ENCODE results near the gene ITGB5.
"Not testable (repeated sequence)": the region's sequence is repeated elsewhere in the genome, so short reads cannot be mapped to it uniquely, and the experiment has no call there.

Gene ITGB5

DNA sequence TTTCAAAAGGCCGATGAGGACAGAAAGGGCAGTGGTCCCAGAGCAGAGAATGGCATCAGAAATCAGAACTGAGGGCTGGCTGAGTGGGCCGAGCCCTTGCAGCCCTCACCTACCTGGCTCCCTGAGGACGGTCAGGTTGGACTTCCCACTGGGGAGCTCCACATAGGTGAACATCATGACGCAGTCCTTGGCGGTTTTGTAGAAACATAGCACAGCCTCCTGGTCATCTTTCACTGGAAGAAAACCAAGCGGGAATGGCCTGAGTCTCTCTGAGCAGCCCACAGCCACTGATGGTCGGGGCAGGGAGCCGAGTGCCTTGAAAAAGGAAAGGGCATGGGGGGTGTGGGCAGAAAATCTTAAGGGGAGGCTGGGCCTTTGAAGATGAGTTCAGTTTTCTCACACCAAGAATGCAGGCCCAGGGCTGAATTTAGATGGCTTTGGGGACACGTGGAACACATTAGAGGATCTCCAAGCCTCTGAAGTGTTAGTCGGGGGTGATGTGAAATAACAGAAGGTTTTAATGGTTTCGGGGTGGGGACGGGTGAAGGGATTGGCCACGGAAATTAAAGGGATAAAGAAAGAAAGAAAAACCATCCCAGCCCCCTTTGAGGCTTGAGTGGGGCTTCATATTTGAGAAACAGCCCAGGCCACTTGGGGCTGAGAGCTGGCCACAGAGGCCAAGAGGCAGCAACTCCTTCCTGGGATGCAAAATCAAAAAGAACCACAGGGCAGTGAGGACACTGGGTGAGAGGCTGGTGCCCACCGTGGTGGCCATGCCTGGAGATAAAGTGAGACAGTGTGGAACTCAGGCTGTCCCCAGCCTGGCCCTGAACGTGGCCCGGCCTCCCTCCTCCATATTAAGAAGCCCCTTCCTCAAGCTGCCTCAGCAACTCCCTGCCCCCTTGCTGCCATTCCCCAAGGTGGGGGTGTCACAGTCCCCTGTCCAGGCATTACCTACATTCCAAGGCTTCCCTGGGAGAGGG lies 120.8 kb downstream of the ITGB5 start:
- no peak for DNase-seq

GRCh38 chr3:124765197-124765840 lies 121.8 kb downstream of the ITGB5 start:
- DNase-seq: no peak

DNA sequence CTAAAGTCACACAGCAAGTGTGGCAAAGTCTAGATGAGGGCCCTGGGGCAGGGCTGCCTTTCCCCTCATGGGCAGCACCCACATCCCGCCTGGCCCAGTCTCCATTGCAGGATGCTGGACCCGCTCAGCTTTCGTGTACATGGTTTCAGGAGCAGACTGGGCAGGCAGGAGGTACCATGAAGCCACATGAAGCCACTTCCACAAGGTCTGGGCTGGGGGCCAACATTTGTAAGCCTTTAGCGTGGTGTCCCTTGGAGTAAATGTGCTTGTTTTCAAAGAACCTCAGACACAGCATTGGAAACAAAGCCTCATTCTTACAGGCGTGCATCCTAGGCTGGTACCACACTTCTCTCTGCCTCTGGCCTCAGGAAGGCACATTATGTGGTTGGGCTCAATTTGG lies 122.4 kb downstream of the ITGB5 start:
- DNase-seq: no peak

DNA sequence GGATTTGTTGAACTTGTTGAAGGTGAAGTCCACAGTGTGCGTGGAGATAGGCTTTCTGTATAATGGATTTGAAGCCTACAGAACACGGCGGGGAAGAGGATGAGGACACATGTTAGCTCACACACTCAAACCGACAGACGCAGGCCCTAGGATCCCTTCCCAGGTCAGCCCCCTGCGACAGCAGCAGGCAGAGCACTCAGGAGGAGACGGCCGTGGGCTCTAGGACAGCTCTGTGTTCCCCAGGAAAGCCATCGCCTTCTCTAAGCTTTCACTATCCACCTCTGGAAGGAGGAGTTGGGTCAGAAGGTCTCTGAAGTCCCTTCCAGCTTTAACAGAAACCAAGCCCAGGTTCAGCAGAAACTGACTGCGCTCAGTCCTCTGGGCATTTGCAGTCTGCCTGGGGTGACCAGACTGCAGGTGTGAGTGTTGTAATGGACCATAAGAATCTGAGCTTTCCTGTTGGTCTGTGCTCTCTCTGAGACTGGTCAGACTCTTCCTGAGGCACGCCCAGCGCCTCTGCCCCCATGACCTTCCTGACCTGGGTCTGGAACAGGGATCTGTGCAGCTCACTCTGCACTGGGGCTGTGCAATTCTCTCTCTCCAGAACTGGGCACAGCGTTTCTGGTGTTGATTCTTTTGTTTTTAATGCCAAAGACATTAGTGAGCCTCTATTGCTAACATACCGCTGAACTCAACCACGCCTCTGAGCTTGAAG lies 123.4 kb downstream of the ITGB5 start:
- DNase-seq: no peak

DNA sequence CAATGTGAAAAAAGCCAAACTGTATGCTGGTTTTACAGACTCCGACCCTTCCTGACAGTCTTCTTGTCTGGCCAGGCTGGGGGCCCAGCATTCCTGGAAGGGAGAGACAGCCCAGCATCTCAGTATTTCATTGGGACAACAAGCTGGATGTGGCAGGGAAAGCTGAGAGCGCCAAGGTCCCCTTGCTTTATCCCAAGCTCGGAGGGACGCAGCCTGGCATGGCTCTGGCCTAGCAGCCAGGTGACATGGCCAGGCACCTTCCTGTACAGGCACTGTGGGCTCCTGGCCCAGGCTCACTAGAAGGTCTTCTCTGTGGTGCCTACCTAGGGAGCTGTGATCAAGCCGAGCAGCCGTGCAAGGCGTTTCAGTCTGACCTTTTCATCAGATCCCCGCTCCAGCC lies 124.0 kb downstream of the ITGB5 start:
- no peak for DNase-seq

DNA sequence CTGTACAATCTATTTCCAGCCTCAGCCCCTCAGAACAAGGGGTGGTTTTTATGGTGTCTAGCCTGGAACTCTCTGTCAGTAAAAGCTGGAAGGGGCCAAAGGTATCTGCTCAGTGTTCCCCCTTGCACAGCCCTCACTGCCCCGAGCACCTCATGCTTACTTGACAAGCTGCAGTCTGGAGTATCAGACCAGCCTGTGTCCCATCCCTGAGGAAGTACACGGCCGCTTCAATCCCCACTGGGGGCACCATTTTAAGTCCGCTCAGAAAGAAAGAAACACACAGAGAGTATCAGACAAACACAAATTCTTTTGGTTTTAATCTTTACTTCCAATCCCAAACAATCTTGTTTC lies 124.5 kb downstream of the ITGB5 start:
- no peak for DNase-seq

- no peak for DNase-seq
Observed at GRCh38 chr3:124761935-124762660, 125.1 kb downstream of the ITGB5 start.

GRCh38 chr3:124761250-124761796 lies 125.8 kb downstream of the ITGB5 start:
- DNase-seq: peak; percentile 76

DNA sequence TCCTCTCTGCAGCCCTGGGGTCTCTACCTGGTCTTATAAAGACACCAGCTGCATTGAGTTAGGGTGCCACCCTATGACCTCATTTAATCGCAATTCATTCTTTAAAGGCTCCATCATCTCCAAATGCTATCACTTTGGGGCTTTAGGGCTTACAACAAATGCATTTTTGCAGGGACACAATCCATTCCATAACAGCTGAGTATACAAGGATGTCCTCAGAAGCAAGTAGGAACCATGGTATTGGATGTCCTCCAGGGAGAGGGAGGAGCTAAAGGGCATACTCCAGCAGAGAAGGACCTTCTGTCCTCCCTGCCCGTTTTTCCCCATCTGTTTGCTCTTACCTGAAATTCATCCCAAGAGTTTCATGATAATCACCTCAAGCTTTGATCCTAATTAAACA lies 126.6 kb downstream of the ITGB5 start:
- no peak for DNase-seq

- DNase-seq: no peak
Observed at GRCh38 chr3:124759666-124760401, 127.3 kb downstream of the ITGB5 start.

DNA sequence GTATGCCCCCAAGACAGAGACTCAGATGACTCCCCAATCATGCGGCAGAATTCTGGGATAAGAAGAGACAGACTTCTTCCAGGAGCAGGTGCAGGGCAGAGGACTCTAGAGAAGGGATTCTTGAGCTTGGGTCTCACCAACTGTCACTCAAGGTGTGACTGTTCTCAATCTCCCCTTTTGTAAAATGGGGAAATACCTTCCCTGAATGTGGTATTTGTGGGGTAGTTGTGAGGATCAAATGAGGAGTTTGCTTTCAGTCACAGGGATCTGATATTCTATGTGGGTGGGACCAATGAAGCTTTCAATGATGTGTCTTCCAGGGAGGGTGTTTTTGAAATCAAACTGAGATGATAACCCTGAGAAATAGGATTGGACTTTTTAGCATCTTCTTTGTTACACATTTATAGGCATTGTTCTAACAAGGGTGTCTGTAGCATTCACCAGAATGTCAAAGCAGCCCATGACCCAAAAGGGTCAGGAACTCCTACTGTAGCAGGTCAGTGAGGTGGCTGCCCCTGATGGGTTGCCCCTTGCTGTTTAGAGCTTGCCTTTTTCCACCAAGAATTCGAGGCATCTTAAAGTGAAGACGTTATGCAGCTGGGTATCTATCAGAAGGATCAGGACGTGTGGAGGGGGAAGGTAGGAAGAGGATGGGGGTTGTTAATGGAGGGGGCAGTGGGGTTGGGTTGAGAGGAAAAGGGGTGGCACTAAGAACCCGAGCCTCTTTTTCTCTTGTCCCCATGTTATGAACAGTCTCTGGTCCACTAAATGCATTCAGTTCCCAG lies 128.1 kb downstream of the ITGB5 start:
- DNase-seq: no peak

- DNase-seq: not testable (repeated sequence)
Observed at GRCh38 chr3:124757926-124758325, 129.2 kb downstream of the ITGB5 start.

GRCh38 chr3:124752051-124752450 lies 135.1 kb downstream of the ITGB5 start:
- DNase-seq: no peak

- no peak for DNase-seq
Observed at GRCh38 chr3:124751501-124751900, 135.7 kb downstream of the ITGB5 start.

DNA sequence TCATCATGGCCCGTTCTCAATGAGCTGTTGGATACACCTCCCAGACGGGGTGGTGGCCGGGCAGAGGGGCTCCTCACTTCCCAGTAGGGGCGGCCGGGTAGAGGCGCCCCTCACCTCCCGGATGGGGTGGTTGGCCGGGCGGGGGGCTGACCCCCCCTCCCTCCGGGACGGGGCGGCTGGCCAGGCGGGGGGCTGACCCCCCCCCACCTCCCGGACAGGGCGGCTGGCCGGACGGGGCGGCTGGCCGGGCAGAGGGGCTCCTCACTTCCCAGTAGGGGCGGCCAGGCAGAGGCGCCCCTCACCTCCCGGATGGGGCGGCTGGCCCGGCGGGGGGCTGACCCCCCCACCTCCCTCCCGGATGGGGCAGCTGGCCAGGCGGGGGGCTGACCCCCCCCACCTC lies 137.3 kb downstream of the ITGB5 start:
- DNase-seq: not testable (repeated sequence)

DNA sequence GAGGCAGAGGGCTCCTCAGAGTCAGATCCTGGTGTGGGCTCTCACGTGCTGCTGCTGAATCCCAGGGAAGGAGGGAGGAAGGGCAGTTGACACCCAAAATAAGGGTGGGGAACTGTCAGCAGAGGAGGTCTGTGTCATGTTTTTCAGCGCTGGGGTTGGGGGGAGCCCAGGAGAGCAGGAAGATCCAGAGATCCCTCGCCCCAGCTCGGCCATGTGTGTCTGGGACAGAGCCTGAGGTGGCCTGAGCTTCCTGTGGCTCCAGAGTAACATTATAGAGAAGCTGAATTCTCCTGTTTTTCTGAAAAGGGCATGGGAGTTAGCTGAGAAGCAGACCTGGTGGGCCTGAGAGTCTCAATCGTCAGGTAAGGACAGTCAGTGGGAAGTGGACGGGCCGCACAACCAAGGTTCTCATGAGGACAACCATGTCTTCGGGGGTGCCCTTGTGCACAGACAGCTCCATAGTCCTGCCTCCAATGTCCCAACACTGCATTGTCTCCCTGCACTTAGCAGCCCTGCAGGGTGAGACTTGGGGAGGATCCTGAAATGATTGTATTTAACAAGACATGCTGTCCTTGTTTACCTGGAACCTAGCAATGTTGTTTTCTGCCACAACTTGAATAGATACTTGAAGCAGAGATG lies 138.5 kb downstream of the ITGB5 start:
- DNase-seq: no peak

DNA sequence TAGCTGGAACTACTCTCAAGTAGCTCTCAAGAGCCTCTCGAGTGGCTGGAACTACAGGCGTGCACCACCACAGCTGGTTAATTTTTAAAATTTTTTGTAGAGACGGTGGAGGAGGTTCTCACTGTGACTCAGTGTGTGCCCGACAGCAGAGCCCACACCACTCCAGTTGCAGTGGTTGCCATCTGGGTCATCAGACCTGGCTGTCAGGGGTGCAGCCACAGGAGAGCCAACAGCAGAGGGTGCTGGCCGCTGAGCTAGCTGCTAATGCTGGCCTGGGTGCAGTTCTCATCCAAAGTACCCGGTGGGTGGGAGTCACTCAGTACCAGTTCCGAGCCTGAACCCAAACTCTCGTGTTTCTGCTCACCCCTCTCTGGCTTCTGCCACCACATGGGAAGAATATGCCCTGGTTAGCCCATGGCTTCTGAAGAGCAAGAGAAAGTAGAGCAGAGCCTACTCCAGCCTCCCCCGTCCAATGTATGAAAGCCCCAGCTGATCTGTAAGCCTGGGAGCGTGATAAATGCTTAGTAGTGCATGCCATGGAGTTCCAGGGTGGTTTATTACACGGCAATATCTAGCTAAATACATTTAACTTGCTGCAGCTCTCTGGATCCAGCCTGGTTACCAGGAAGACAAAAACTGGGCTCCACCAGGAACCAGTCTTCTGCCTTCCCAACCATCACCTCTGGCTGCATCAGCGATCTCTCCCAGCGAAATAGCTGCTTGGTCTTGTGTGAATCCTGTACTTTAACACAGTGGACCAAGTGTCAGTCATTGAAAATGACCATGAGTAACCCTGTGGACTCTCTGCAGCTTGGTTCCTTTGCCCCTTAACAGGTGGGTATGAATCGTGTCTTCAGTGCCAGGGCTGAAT lies 139.8 kb downstream of the ITGB5 start:
- no peak for DNase-seq

DNA sequence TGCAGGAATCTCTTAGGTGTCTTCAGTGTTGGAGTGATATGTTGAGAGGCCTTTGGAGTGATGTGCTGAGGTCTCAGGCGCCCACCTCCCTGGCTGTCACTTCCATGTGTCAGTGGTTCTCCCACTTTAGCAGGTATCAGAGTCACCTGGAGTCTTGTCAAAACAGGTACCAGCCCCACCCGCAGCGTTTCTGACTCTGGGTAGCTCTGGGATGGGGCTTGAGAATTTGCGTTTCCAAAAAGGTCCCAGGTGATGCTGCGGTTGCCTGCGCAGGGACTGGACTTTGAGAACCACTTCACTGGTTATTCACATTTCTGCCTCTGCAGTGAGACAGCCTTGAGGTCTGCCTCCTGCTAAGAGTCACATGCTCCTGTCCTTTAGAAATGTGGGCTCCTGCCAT lies 141.4 kb downstream of the ITGB5 start:
- DNase-seq: no peak

GRCh38 chr3:124741027-124741426 lies 146.1 kb downstream of the ITGB5 start:
- DNase-seq: no peak

GRCh38 chr3:124731760-124732159 lies 155.4 kb downstream of the ITGB5 start:
- DNase-seq: no peak
